GM18868 (cell line): Measurements from ENCODE around the gene ZNF292.
"Not testable (repeated sequence)": the region's sequence is repeated elsewhere in the genome, so short reads cannot be mapped to it uniquely, and the experiment has no call there.

ENCODE experiments used
- ATAC-seq: cut with Tn5 transposase; IDR thresholded peaks from one replicate; pipeline ENCODE4 v1.9.1; 2021; ENCODE audit warnings: mild to moderate bottlenecking, moderate library complexity; ENCODE audit not compliant: unreplicated experiment

The ZNF292 gene

GRCh38 chr6:87209812-87210211 is 54.4 kb downstream of the ZNF292 start:
- no peak for ATAC-seq

- ATAC-seq, result peak; percentile 96
Observed at GRCh38 chr6:87210979-87211378, 55.6 kb downstream of the ZNF292 start.

GRCh38 chr6:87212596-87212995 is 57.2 kb downstream of the ZNF292 start:
- ATAC-seq, result no peak

GRCh38 chr6:87213364-87213763 is 58.0 kb downstream of the ZNF292 start:
- no peak for ATAC-seq

- ATAC-seq, result no peak
Observed at GRCh38 chr6:87214831-87215230, 59.5 kb downstream of the ZNF292 start.

GRCh38 chr6:87220997-87221396 is 65.6 kb downstream of the ZNF292 start:
- peak; percentile 72 for ATAC-seq

- no peak for ATAC-seq
Observed at GRCh38 chr6:87222676-87223075, 67.3 kb downstream of the ZNF292 start.

GRCh38 chr6:87224971-87225370 is 69.6 kb downstream of the ZNF292 start:
- no peak for ATAC-seq

GRCh38 chr6:87225511-87225910 is 70.1 kb downstream of the ZNF292 start:
- ATAC-seq, result no peak

- ATAC-seq, result no peak
Observed at GRCh38 chr6:87225937-87226336, 70.6 kb downstream of the ZNF292 start.

- ATAC-seq, result no peak
Observed at GRCh38 chr6:87230801-87231200, 75.4 kb downstream of the ZNF292 start.

- no peak for ATAC-seq
Observed at GRCh38 chr6:87237804-87238203, 82.4 kb downstream of the ZNF292 start.

GRCh38 chr6:87239098-87239635 is 83.8 kb downstream of the ZNF292 start:
- ATAC-seq, result not testable (repeated sequence)

GRCh38 chr6:87241304-87241703 is 85.9 kb downstream of the ZNF292 start:
- ATAC-seq, result no peak

- no peak for ATAC-seq
Observed at GRCh38 chr6:87242311-87242710, 86.9 kb downstream of the ZNF292 start.

GRCh38 chr6:87243812-87244211 is 88.4 kb downstream of the ZNF292 start:
- no peak for ATAC-seq

GRCh38 chr6:87244380-87244779 is 89.0 kb downstream of the ZNF292 start:
- no peak for ATAC-seq

- ATAC-seq, result no peak
Observed at GRCh38 chr6:87250019-87250418, 94.7 kb downstream of the ZNF292 start.

GRCh38 chr6:87251225-87251624 is 95.9 kb downstream of the ZNF292 start:
- ATAC-seq, result peak; percentile 40

- ATAC-seq, result no peak
Observed at GRCh38 chr6:87251725-87252124, 96.4 kb downstream of the ZNF292 start.

- ATAC-seq, result no peak
Observed at GRCh38 chr6:87257046-87257445, 101.7 kb downstream of the ZNF292 start.

GRCh38 chr6:87257565-87257964 is 102.2 kb downstream of the ZNF292 start:
- ATAC-seq, result no peak

GRCh38 chr6:87257975-87258374 is 102.6 kb downstream of the ZNF292 start:
- ATAC-seq, result no peak
